Measurements from ENCODE around the gene GAGE10. TPM values are rescaled to one million over a fixed set of nuclear protein-coding genes. Genes with fewer than 3 reads are reported as not detected.

Gene GAGE10
- total RNA-seq (not detected in 2 replicates), polyA plus RNA-seq (not detected in 2 replicates), polyA minus RNA-seq (0.93 TPM in 1 of 2 replicates, not detected in the other), Bru-seq, nascent RNA (percentile 9 among the genes with signal in this experiment), BruChase-seq, experiment 1, labeled RNA remaining after a 6-hour chase (percentile 22 among the genes with signal in this experiment), BruChase-seq, experiment 2, labeled RNA remaining after a 2-hour chase (percentile 9 among the genes with signal in this experiment)
- not detected in 2 replicates for polyA plus RNA-seq (2011; cell fraction: cytosol; rRNA removed)
- polyA plus RNA-seq (2011; cell fraction: nucleus; rRNA removed): not detected in 2 replicates
- not detected in 2 replicates for polyA plus RNA-seq (2012)
- not detected for polyA minus RNA-seq (2011; cell fraction: cytosol; rRNA and poly(A)+ RNA removed)
- polyA minus RNA-seq (2011; cell fraction: nucleus; rRNA and poly(A)+ RNA removed): not detected in 2 replicates
- long read RNA-seq: 0 reads

GRCh38 chrX:49303346-49303745, at the start of gene GAGE10:
TSS of gene GAGE10 (plus strand) at chrX:49303646. CDS start at chrX:49304860, 1,214 bp downstream.
- BruUV-seq (replicated peaks): no TSS peak
- no peak for FAIRE-seq
- intact Hi-C loops (cut with micrococcal nuclease): no loop called here

More at GRCh38 chrX:49303346-49303745, at the start of gene GAGE10:
- H3K4me2 ChIP-seq (ENCODE audit: insufficient read depth, low read length): no peak within 1 kb of the TSS
- H3K9me1 ChIP-seq (replicated peaks; ENCODE audit: control insufficient read depth, extremely low read depth, insufficient read depth, low read length): no peaks in the 10 kb centered on the region
- no peaks in the 10 kb centered on the region for H3K27me3 ChIP-seq (ENCODE audit: control insufficient read depth in 2 of 2, insufficient read depth in 2 of 2, low read length in 2 of 2)
- dilution Hi-C loops (cut with MboI; ENCODE audit: extremely low pct_ligation_motif_present, low sequenced_read_pairs): no loop called here
- DNase-seq (ENCODE audit: low read depth, low spot score): no peak
- no peaks in the 10 kb centered on the region for H3K4me1 ChIP-seq (ENCODE audit: control insufficient read depth, extremely low read depth, insufficient read depth, low read length)
- no peaks in the 10 kb centered on the region for H4K20me1 ChIP-seq (replicated peaks; ENCODE audit: control insufficient read depth, extremely low read depth, insufficient read depth, low read length)
- H3K4me3 ChIP-seq (replicated peaks in 1 of 3; ENCODE audit: insufficient read depth in 1 of 3, low read depth in 1 of 3, low read length in 3 of 3): no peak within 1 kb of the TSS
- H3K9ac ChIP-seq (replicated peaks; ENCODE audit: extremely low read depth, insufficient read depth, low read length): no peak within 1 kb of the TSS
- CTCF ChIA-PET: no interaction called here
- no peak within 1 kb of the TSS for H3K27ac ChIP-seq (ENCODE audit: insufficient read depth, low read depth, low read length)
- TF ChIP-seq GATA2 (IDR thresholded peaks at IDR 0.05; ENCODE audit: insufficient read depth, insufficient read length, low read depth, low read length): no peak
- no peak for TF ChIP-seq CTCF (IDR thresholded peaks at IDR 0.05; ENCODE audit: extremely low read depth in 1 of 2, insufficient read depth in 1 of 2, low read depth in 1 of 2, low read length in 2 of 2)
- no peak for TF ChIP-seq POLR2A (IDR thresholded peaks at IDR 0.05; ENCODE audit: low read depth, low read length)
- no peak for TF ChIP-seq FOS (IDR thresholded peaks at IDR 0.05; ENCODE audit: borderline replicate concordance, insufficient read depth, low read length)
- no peak for TF ChIP-seq JUN (IDR thresholded peaks at IDR 0.05; ENCODE audit: borderline replicate concordance, insufficient read depth, insufficient read length, low read depth)
- no peak for TF ChIP-seq MAX (IDR thresholded peaks at IDR 0.05; ENCODE audit: insufficient read depth, insufficient read length)
- no peak for TF ChIP-seq EZH2 (IDR thresholded peaks at IDR 0.05; ENCODE audit: borderline replicate concordance, low read depth, low read length, severe bottlenecking)
- TF ChIP-seq MYC (IDR thresholded peaks at IDR 0.05; ENCODE audit: low read depth, low read length): no peak
- TF ChIP-seq POLR2AphosphoS5 (IDR thresholded peaks at IDR 0.05; ENCODE audit: insufficient read depth, low read depth, low read length): no peak
- no peaks in the 10 kb centered on the region for H3K79me2 ChIP-seq (ENCODE audit: control insufficient read depth, insufficient read depth, low read length)
- no peaks in the 10 kb centered on the region for H3K36me3 ChIP-seq (ENCODE audit: control insufficient read depth in 2 of 2, extremely low read depth in 1 of 2, insufficient read depth in 2 of 2, low read length in 2 of 2)
- POLR2A ChIA-PET: no interaction called here
- no peaks in the 10 kb centered on the region for H3K9me3 ChIP-seq (replicated peaks; ENCODE audit: control insufficient read depth, insufficient read depth, low read length)
- no peak within 1 kb of the TSS for H2AFZ ChIP-seq (ENCODE audit: low read depth, low read length)
